GDM1 (cell line): ENCODE data around the gene ITIH3.

Experiments used
- DNase-seq: peaks from one replicate; lab custom pipeline; 2025; lab: John Stamatoyannopoulos, UW

Gene ITIH3

GRCh38 chr3:52779011-52779836 lies 15.4 kb upstream of the ITIH3 start:
- DNase-seq, result no peak

GRCh38 chr3:52779837-52780585 lies 14.6 kb upstream of the ITIH3 start:
- DNase-seq, result no peak

- DNase-seq, result no peak
Observed at GRCh38 chr3:52781741-52782140, 12.9 kb upstream of the ITIH3 start.

GRCh38 chr3:52782412-52783210 lies 12.0 kb upstream of the ITIH3 start:
- no peak for DNase-seq

GRCh38 chr3:52783211-52783555 lies 11.4 kb upstream of the ITIH3 start:
- DNase-seq, result no peak

GRCh38 chr3:52784021-52784621 lies 10.5 kb upstream of the ITIH3 start:
- DNase-seq, result no peak

- DNase-seq, result no peak
Observed at GRCh38 chr3:52784931-52785590, 9.5 kb upstream of the ITIH3 start.

- no peak for DNase-seq
Observed at GRCh38 chr3:52786330-52787215, 8.0 kb upstream of the ITIH3 start.

GRCh38 chr3:52787246-52787645 lies 7.3 kb upstream of the ITIH3 start:
- no peak for DNase-seq

- DNase-seq, result no peak
Observed at GRCh38 chr3:52787672-52788625, 6.6 kb upstream of the ITIH3 start.

GRCh38 chr3:52788890-52789745 lies 5.5 kb upstream of the ITIH3 start:
- no peak for DNase-seq

- DNase-seq, result no peak
Observed at GRCh38 chr3:52789746-52790040, 4.9 kb upstream of the ITIH3 start.

- DNase-seq, result no peak
Observed at GRCh38 chr3:52790337-52790736, 4.3 kb upstream of the ITIH3 start.

GRCh38 chr3:52790741-52791140 lies 3.9 kb upstream of the ITIH3 start:
- DNase-seq, result no peak

- no peak for DNase-seq
Observed at GRCh38 chr3:52791366-52791765, 3.2 kb upstream of the ITIH3 start.

- DNase-seq, result no peak
Observed at GRCh38 chr3:52791928-52792327, 2.7 kb upstream of the ITIH3 start.

- no peak for DNase-seq
Observed at GRCh38 chr3:52792413-52792812, 2.2 kb upstream of the ITIH3 start.

GRCh38 chr3:52792961-52793695 lies 1.5 kb upstream of the ITIH3 start:
- no peak for DNase-seq
